RPMI7951 (cell line): Measurements from ENCODE around the gene RRP1. TPM values are rescaled to one million over a fixed set of nuclear protein-coding genes. Genes with fewer than 3 reads are reported as not detected.
A peak's percentile ranks its signal among the peaks of the same experiment; 100 is the strongest.
"Not testable (repeated sequence)": the region's sequence is repeated elsewhere in the genome, so short reads cannot be mapped to it uniquely, and the experiment has no call there.

Source experiments
- DNase-seq: peaks from one replicate; pipeline ENCODE4 v3.0.0-alpha.2; 2012; ENCODE audit warnings: low read depth
- total RNA-seq: library from RNA; depleted of rRNA; stranded (reverse); fragments of >200 nt; shearing (Covaris generic); gene quantifications from 2 replicates; pipeline ENCODE4 v1.2.3, GENCODE V29; 2014

Gene RRP1
- total RNA-seq, 1 experiment from 2014 or later, result 19.6 TPM

DNA sequence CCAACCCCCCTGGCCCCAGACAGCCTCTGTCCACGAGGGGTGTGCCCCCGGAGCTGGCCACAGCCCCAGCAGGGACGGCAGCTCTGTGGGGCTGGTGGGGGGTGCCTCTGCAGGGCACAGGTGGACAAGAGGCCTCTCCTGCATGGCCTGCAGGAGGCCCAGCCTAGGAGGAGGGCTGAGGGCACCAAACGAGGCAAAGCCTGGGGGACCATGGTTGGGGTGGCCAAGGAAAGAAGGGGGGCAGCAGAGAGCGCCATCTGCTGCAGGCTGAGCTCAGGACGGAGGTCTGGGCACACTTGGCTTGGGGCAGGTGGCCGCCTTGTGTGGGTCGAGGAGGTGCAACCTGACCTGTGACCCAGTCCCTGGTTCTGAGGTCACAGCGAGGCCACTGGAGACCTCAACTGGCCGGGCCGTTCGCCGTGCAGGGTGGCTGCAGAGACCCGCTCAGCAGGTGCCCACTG is 27.3 kb downstream of the RRP1 start:
- DNase-seq, result no peak

DNA sequence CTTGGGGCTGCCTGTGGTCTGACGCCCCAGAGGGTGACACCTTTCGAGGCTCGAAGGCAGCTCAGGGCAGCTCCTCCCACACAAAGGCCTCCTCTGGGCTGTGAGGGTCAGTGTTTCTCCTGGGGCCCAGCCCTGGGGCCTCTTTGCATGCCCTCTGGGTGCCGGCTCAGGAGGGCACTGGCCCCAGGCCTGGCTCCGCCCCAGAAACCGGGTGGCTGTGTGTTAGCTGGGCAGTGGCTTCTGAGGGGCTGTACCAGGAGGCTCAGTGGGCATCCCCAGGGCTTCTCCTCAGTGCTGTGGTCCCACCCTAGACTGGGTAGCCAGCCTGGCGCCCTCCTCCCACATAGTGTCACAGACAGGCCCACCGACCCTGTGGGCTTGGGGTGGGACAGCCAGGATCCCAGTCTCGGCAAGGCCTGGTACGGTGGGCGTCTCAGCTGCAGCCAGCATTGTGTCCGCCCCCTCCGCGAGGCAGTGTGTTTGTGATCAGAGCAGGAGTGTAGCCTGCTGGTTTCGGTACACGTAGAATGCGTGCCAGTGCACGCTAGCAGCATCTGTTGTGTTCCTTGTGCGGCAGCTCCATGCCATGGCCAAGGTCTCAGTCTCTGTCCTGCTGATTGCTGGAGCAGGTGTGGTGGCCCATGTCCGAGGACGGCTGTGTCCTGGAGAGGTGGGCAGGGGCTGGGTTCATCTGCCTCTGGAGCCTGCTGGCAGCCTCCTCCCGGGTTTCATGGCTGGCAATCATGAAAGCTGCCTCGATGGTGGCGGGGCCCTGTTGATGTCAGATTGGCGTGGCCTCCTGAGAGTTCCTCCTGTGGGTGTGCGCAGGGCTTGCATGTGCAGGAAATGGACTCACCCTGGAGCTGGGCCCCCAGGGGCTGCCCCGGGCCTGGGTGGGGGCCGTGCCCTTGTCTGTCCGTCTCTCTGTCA is 28.0 kb downstream of the RRP1 start:
- DNase-seq, result no peak

DNA sequence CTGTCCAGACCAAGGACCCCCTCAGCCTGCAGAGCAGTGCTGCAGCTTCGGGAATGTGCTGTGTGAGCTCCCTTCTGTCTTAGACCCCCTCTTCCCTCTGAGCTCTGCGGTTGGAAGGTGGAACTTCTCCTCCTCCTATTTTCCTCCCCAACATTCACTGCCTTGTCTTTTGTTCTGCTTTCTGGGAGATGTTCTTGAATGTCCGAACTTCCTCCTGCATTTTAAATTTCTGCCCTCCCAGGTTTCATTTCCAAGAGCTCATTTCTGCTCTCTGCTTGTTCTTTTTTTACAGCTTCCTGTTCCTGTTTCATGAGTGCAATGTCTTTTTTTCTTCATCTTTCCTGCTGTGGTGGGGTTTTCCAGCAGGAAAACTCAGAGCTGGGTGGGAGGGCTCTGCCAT is 29.3 kb downstream of the RRP1 start:
- no peak for DNase-seq

DNA sequence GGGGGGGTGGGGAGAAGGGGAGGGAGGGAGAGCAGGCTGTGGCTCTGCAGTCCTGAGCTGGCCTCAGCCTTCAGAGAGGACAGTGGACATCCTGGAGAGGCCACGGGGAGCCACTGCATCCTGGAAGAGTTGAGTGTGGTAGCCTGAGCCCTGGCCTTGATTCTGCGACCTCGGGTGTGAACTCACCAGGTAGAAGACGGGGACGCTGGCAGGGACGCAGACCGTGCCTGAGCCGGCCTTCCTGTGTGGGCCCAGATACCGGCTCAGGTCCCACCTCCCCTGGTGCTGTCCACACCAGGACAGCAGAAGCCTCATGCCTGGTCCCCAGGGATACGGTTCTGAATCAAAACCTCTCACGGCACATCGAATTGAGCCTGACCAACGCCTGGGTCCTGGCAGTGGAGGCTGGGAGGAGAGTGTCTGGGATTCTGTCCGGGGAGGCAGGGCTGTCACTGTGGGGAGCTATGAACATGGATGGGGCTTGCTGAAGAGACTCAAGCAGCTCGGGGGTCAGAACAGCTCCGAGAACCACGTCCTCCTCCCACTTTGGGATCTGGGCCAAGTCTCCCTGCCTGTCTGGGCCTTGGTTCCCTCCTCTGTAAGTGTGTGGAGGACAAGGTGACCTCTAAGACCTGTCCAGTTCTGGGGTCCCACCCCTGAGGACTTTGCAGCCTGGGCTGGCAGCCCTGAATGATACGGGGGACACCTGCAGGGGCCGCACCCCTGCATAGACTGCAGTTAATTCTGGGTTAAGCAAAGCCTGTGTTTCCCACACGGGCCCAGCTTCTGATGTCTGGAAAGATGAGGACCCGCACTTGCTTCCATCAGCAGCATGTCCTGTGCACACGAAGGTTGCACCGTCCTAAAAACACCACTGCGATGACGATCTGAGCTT is 30.4 kb downstream of the RRP1 start:
- DNase-seq, result no peak

DNA sequence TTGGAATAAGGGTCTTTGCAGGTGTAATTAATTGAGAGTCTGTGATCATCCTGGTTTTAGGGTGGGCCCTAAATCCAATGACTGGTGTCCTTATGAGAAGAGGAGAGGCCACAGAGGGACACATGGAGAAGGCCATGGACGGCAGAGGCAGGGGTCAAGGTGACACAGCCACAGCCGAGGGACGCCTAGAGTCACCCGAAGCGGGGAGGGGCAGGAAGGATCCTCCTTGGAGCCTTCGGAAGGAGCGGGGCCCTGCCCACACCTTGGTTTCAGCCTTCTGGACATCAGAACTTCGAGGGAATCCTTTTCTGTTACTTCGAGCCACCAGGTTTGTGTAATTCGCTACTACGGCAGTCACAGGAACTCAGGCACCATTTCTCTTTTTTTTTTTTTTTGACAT is 31.1 kb downstream of the RRP1 start:
- no peak for DNase-seq

DNA sequence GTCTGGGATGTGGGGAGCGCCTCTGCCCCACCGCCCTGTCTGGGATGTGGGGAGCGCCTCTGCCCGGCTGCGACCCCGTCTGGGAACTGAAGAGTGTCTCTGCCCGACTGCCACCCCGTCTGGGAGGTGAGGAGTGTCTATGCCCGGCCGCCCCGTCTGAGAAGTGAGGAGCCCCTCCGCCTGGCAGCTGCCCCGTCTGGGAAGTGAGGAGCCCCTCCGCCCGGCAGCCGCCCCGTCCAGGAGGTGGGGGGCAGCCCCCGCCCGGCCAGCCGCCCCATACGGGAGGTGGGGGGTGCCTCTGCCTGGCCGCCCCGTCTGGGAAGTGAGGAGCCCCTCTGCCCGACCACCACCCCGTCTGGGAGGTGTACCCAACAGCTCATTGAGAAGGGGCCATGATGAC is 32.8 kb downstream of the RRP1 start:
- DNase-seq, result not testable (repeated sequence)

DNA sequence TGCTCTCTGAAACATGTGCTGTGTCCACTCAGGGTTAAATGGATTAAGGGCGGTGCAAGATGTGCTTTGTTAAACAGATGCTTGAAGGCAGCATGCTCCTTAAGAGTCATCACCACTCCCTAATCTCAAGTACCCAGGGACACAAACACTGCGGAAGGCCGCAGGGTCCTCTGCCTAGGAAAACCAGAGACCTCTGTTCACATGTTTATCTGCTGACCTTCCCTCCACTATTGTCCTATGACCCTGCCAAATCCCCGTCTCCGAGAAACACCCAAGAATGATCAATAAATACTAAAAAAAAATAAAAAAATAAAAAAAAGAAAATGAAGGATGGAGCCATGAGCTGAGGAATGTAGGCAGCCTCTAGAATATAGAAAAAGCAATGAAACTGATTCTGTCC is 33.4 kb downstream of the RRP1 start:
- not testable (repeated sequence) for DNase-seq

DNA sequence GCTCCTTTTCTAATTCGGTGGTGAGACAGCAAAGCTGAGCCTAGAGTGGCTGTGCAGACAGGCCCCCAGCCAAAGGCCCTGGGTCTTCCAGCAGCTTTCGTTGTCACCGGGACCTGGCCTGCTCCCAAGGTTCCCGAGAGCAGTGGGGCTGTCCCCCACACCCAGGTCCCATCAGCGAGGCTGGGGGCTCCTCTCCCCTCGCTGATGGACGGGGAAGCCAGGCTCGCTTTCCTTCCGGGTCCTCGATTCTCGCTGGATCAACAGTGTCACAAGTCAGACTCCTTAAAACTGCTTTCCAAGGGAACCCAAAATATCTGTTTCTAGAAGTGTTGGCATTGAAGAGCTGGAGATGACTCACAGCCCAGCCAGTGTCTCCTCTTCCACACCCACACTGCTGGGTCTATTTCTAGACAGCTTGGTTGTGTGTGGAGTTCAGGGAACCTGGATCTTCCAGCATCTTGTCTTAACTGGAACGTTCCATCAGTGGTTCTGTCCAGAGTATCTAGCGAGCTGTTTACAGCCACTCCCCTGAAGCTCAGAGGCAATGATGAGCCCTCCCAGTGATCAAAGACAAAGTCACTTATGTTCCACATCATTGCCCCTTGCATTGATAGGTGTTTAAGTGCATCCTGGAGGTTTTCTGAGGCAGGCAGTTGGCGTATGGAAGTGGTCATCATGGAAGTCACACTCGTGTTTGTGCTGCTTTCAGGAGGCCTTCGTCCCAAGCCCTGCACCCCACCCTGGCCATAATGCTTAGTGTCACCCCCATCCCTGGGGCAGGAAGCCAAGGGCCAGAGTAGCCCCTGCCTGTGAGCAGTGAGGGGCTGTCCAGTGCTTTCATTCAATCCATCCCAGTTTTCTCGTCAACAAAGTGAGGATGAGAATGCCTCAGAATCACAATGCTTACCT is 35.2 kb downstream of the RRP1 start:
- peak; percentile 59 for DNase-seq

DNA sequence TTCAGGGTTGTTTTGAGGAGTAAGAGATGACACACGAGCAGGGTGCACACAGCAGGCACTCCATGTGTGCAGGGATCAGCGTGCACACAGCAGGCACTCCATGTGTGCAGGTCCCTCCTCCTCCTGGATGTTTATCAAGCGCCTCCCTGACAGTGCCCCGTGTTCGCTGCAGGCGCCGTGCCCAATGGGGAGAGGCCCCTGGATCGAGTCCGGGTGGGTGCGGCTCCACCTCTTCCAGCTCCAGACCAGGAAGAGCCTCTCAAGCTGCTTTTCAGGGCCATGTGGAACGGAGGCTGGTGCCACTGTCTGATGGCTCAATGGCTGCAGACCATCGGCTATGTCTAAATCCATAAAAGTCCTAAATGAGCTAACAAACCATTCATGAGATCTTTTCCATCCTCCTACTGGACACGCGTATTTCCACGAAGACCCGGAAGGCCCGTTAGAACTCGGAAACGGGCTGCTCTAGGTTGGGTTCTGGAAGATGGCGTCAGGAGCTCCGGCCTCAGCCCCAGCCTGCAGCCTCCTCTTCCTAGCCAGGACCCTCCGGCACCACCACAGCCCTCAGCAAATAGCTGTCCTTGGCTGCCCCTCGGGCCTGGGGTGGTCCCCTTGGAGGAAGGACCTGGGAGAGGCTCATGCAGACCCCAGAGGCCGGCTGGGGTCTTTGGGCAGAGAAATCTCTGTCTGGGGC is 36.0 kb downstream of the RRP1 start:
- no peak for DNase-seq

DNA sequence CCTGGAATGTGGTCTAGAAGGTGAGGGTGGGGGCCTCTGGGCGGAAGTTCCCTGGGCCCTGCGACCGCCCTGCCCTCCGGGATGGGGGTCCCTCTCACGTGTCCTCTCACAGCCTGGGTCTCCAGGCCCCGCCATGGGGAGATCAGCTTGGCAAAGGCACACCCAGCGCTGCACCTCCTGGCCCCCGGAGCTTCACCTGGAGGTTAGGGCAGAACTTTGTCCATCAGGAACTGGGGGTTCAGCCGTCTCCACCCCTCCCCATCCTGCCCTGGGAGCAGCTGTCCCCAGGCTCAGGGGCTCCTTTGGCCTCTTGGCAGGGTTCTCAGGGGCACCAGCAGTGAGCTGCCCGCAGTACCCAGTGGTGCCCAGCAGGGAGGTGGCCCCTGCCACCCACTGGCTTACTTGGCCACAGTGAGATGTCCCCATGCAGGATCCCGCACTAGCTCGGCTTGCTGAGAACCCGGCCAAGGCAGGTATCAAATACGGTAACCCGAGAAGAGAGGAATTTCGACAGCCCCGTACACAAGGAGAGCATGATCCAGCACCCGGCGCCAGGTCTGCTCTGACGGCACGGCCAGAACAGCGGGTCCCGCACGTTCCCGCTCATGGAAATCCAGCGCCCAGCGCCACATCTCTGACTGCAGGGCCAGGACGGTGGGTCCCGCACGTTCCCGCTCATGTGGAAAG is 36.7 kb downstream of the RRP1 start:
- no peak for DNase-seq

DNA sequence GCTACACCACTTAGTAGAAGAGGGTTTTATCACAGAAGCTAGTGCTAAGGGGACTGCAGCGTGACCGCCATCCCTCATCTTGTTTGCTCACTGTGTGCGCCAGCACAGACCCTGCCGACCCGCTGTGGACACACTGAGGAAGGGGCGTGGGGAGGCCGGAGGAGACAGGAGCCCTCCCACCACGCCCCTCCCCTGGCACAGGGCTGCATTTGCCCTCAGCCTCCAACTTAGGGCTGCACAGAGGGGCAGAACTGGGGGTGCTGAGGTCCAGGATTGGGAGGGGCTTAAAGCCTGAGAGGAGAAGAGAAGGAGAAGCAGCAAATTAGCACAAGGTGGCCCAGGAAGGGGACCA is 37.2 kb downstream of the RRP1 start:
- no peak for DNase-seq

DNA sequence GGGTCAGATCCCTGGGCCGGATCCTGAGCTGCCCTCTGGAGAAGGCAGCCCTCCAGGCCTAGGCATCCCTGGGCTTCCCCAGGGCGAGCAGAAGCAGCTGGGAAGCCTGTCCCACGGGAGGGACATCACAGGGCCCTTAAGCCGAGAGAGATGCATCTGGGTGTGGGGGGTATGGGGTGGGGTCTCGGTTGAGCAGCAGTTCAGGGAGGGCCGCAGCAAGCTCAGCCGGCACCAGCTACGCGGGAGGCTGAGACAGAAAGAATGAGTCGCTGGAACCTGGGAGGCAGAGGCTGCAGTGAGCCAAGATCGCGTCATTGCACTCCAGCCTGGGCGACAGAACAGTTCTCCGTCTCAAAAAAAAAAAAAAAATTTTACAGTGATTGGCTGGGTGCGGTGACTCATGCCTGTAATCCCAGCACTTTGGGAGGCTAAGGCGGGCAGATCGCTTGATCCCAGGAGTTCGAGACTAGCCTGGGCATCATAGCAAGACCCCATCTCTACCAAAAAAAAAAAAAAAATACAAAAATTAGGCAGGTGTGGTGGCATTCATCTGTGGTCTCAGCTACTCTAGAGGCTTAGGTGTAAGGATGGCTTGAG is 37.7 kb downstream of the RRP1 start:
- peak; percentile 76 for DNase-seq

DNA sequence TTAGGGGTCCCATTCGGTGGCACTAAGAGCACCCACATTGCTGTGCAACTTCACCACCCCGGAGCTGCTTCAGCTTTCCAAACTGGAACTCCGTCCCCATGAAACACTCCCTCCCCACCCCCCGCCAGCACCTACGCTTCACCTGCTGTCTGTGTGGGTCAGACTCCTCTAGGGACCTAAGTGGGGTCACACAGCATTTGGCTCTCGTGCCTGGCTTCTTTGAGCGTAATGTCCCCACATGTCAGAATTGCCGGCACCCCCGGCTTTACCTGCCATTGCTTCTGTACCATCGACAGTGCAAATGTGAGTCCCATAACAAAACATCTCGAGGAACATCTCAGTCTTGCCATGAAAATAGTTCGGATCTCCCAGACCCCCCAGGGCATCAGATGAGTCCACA is 39.8 kb downstream of the RRP1 start:
- DNase-seq, result no peak

DNA sequence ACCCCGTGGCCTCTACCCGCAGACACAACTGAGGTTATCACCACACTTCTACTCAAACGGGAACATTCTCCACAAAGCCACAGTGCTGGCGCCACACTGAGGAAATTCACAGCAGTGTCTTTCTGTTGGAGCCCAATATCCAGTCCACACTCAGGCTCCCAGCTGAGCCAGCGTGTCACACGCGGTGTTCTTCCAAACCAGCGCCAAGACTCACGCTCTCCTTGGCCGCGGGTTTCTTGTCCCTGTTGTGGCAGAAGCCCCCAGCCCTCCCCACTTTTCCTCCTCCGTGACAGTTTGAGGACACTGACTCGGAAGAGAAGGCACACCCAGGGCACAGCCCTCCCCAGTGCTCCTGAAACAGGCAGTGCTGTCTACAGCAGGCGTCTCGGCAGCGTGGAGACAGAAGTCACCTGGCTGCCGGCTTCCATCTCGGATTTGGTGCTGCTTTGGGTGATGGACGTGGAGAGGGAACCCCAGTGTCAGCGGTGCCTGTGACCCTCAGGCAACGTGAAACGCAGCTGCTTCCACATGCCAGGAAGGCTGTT is 40.3 kb downstream of the RRP1 start:
- peak; percentile 32 for DNase-seq

DNA sequence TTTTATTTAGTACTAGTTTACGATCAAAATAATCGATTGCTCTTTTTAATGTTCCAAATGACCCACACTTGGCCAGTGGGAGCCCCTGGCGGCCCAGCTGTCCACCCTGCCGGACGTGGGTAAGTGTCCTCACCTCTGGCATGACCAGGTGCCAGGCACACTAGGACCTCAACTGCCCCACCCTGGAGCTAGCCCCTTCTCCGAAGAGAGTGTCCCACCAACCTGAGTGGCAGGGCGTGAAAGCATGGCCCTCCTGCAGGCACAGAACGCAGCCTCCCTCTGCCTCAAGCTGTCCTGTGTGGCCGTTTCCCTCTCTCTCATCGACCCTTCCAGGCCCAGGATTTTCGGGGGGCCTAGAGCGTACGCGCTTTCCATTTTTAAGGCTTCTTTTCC is 42.8 kb downstream of the RRP1 start:
- no peak for DNase-seq

DNA sequence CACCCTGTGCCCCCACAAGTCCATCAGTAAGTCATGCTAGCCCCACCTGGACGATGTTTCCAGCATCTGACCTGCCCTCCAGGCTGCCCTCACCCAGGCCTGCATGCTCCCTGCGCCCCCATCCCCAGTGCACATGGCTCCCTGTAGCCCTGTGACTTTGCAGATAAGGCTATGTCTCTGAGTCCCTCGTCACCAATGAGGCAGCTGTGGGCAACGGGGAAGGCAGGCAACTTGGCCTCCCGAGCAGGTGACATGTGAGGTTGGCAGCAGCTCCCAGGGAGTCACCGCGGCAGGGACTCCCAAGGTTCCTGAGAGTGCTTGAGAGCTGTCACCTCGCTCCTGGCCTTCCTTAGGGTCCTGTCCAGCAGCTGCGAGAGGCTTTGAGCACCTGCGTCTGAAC is 43.3 kb downstream of the RRP1 start:
- no peak for DNase-seq

DNA sequence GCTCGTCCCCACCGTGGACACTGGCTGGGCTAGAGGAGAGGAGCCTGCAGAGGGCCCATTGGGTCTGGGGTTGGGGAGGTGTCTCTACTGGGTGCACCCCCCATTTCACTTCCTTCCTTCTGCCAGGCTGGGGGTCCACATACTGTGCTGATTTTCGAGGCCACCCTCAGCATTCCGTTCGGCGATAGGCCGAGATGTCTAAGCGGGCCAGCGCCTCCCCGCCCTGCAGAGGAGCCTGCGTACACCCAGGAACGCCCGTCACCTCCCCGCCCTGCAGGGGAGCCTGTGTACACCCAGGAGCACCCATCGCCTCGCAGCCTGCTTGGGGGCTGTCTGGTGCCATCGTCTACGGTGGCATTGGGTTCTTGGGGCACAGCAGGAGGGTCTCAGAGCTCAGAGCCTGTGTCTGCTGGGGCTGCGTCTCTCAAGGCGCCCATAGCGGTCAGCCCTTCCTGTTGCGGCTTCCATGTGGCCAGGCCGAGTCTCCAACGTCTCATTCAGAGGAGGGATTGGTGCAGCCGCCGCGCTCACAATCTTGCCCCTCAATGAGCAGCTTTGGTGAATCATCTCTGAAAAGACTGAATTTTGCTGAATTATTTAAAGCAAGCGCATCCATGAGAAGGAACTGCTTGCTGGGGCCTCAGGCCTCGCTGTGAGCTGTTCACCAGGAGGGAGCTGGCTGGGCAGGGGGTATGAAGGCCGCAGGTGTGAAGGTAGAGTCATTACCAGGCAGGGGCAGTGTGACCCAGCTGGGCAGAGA is 44.9 kb downstream of the RRP1 start:
- DNase-seq, result no peak

DNA sequence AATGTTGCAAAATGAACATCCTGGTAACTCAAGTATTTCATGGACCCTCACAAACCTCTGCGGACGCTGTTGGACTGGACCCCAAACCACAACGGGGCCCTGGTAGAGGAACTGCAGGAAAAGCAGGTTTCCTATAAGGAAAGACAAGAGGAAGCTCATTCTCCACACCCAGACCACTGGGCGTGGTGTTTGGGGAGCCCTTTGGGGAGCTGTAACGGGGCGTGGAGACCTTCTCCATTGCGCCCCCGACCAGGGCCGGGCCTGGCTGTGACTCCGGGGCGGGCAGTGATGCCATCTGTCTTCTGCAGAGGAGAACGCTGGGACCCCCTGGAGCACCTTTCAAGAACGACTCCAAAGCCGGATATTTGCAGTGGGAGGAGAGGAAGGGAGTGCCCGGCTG is 45.7 kb downstream of the RRP1 start:
- no peak for DNase-seq

DNA sequence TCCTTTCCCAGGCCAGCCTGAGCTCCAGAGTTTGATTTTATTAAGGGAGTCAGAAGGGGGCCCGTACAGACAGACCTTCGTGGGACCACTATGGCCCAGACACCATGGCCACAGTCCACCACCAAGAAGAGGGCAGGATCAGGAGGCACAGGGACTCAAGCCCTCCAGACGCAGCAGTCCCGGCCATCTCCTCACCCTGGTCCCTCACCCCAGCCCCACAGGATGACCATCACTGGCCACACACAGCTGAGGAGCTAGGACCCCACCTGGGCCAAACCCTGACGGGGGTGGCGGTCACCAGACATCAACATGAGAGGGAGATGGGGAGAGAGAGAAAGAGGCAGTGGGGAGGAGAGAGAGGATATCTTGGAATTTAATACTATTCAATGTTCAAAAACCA is 46.5 kb downstream of the RRP1 start:
- no peak for DNase-seq
